SU-DHL-6 (cell line): ENCODE data around the gene HTR1B.

Experiments
- EZH2phosphoT487 ChIP-seq: fragments of 200-600 bp; sonication (generic), shearing (Covaris generic); conservative IDR thresholded peaks from 2 replicates; pipeline ENCODE4 v1.6.1; 2018; ENCODE audit warnings: mild to moderate bottlenecking, antibody characterized with exemption, low read length, moderate library complexity, mixed read lengths
- TF ChIP-seq, protein P1 (sequence below): fragments of 200-600 bp; sonication (generic); IDR thresholded peaks from one replicate; pipeline ENCODE4 v1.5.1; 2017; ENCODE audit warnings: antibody characterized with exemption, mild to moderate bottlenecking, low read length, moderate library complexity; ENCODE audit not compliant: insufficient read depth, poor library complexity, severe bottlenecking

- TF ChIP-seq, protein P1, sequence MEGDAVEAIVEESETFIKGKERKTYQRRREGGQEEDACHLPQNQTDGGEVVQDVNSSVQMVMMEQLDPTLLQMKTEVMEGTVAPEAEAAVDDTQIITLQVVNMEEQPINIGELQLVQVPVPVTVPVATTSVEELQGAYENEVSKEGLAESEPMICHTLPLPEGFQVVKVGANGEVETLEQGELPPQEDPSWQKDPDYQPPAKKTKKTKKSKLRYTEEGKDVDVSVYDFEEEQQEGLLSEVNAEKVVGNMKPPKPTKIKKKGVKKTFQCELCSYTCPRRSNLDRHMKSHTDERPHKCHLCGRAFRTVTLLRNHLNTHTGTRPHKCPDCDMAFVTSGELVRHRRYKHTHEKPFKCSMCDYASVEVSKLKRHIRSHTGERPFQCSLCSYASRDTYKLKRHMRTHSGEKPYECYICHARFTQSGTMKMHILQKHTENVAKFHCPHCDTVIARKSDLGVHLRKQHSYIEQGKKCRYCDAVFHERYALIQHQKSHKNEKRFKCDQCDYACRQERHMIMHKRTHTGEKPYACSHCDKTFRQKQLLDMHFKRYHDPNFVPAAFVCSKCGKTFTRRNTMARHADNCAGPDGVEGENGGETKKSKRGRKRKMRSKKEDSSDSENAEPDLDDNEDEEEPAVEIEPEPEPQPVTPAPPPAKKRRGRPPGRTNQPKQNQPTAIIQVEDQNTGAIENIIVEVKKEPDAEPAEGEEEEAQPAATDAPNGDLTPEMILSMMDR: peak; percentile 22
- TF ChIP-seq EZH2phosphoT487: no peak
Measured at GRCh38 chr6:77466055-77466450, 2.8 kb upstream of the HTR1B start.
